ENCODE results near the gene TPGS2. TPM values are rescaled to one million over a fixed set of nuclear protein-coding genes. Genes with fewer than 3 reads are reported as not detected.
"Not testable (repeated sequence)": the region's sequence is repeated elsewhere in the genome, so short reads cannot be mapped to it uniquely, and the experiment has no call there.

Gene TPGS2
- polyA plus RNA-seq, 1 of the 3 experiments (the other 2 are of a cell fraction): 235 TPM

- TF ChIP-seq ZBTB33 (IDR thresholded peaks at IDR 0.05; ENCODE audit: borderline replicate concordance, low read depth): peak; percentile 49; the same call in 1 of the 2 replicates
- TF ChIP-seq USF2 (IDR thresholded peaks at IDR 0.05; ENCODE audit: borderline replicate concordance, low read depth, low read length): no peak
- no peak for TF ChIP-seq FOSL2 (IDR thresholded peaks at IDR 0.05; ENCODE audit: borderline replicate concordance, low read depth)
- peak; percentile 30; the same call in 1 of the 2 replicates for TF ChIP-seq SIN3A (IDR thresholded peaks at IDR 0.05; ENCODE audit: borderline replicate concordance, low read depth, low read length)
- TF ChIP-seq CTCF (IDR thresholded peaks at IDR 0.05): peak; percentile 63
- peak; percentile 38 for TF ChIP-seq CHD2 (IDR thresholded peaks at IDR 0.05; ENCODE audit: low read length, partially characterized antibody)
These were observed at the start of gene TPGS2, which contains the start of gene KIAA1328 (continued) for GRCh38 chr18:36828630-36829361.

- H3K9ac ChIP-seq; CTCF ChIA-PET; H3K4me3 ChIP-seq (ENCODE audit: low read depth in 2 of 2, low read length in 1 of 2); H2AFZ ChIP-seq (ENCODE audit: low read depth); H3K27ac ChIP-seq (ENCODE audit: low read depth in 2 of 2, low read length in 1 of 2); H3K4me2 ChIP-seq; H4K20me1 ChIP-seq (ENCODE audit: insufficient read depth); H3K27me3 ChIP-seq (ENCODE audit: insufficient read depth); DNase-seq; H3K9me2 ChIP-seq; H3K36me3 ChIP-seq (replicated peaks in 1 of 2; ENCODE audit: control insufficient read depth in 1 of 2, insufficient read depth in 2 of 2, low read length in 1 of 2); H3K9me3 ChIP-seq; H3K79me2 ChIP-seq (ENCODE audit: insufficient read depth); H3K4me1 ChIP-seq (ENCODE audit: control insufficient read depth in 1 of 2, insufficient read depth in 2 of 2, low read depth in 1 of 2, low read length in 1 of 2); H3F3A ChIP-seq (replicated peaks; ENCODE audit: insufficient read depth); POLR2A ChIA-PET: not testable (repeated sequence)
These were observed 45.0 kb upstream of the TPGS2 start for GRCh38 chr18:36873826-36874225.

- no peaks in the 10 kb centered on the region; a peak in 1 of 4 replicates for H3K4me1 ChIP-seq (ENCODE audit: control insufficient read depth in 1 of 2, insufficient read depth in 2 of 2, low read depth in 1 of 2, low read length in 1 of 2)
- no peaks in the 10 kb centered on the region for H3K9me2 ChIP-seq
- no peaks in the 10 kb centered on the region for H3K79me2 ChIP-seq (ENCODE audit: insufficient read depth)
- no peak overlapping the region for H2AFZ ChIP-seq (ENCODE audit: low read depth)
- no peak overlapping the region for H3K9ac ChIP-seq
- POLR2A ChIA-PET: no interaction called here
- H3K9me3 ChIP-seq: 0 out of 2 replicates have a peak, but pooled peaks cover 5% of the 10 kb centered on the region
- H3K36me3 ChIP-seq (replicated peaks in 1 of 2; ENCODE audit: control insufficient read depth in 1 of 2, insufficient read depth in 2 of 2, low read length in 1 of 2): peaks cover 0 to 7% of the 10 kb centered on the region in 2 experiments
- H3K27me3 ChIP-seq (ENCODE audit: insufficient read depth): no peaks in the 10 kb centered on the region
- H3K27ac ChIP-seq (ENCODE audit: low read depth in 2 of 2, low read length in 1 of 2): no peak overlapping the region
- CTCF ChIA-PET: no interaction called here
- no peaks in the 10 kb centered on the region for H3F3A ChIP-seq (replicated peaks; ENCODE audit: insufficient read depth)
- no peak overlapping the region for H3K4me2 ChIP-seq
- no peaks in the 10 kb centered on the region for H4K20me1 ChIP-seq (ENCODE audit: insufficient read depth)
- TF ChIP-seq CHD2 (IDR thresholded peaks at IDR 0.05; ENCODE audit: low read length, partially characterized antibody) (no peak), CTCF (IDR thresholded peaks at IDR 0.05) (no peak), ZBTB33 (IDR thresholded peaks at IDR 0.05; ENCODE audit: borderline replicate concordance, low read depth) (no peak), YY1 (IDR thresholded peaks at IDR 0.05; ENCODE audit: low read depth) (no peak), GATA2 (CRISPR knock-in tag; IDR thresholded peaks at IDR 0.05) (no peak), RXRA (IDR thresholded peaks at IDR 0.05; ENCODE audit: borderline replicate concordance, low read depth) (no peak), GABPA (IDR thresholded peaks at IDR 0.05; ENCODE audit: low read depth) (no peak), IRF3 (IDR thresholded peaks at IDR 0.05; ENCODE audit: low read depth, low read length) (no peak)
- H3K4me3 ChIP-seq (ENCODE audit: low read depth in 2 of 2, low read length in 1 of 2): no peak overlapping the region
- no peak for DNase-seq
These were observed 43.5 kb upstream of the TPGS2 start for GRCh38 chr18:36872329-36872728.

All from SK-N-SH (cell line).